A549 (cell line): ENCODE data around the gene CYP2U1.

Source experiments
- BCL3 ChIP-seq: fragments of >200 bp; sonication (Bioruptor Twin); formaldehyde crosslinking; IDR thresholded peaks from 3 replicates; pipeline ENCODE4 v1.6.1; 2016
- CTCF ChIP-seq: fragments of >200 bp; sonication (Bioruptor Twin); formaldehyde crosslinking; IDR thresholded peaks from 3 replicates; pipeline ENCODE4 v1.5.1; 2016
- EP300 ChIP-seq, 2 experiments: fragments of >200 bp; sonication (Bioruptor Twin); formaldehyde crosslinking; IDR thresholded peaks; 2 replicates in 1 of 2; 3 replicates in 1 of 2; pipeline ENCODE4 v1.6.1; 2016 to 2017
- JUN ChIP-seq, 2 experiments: fragments of >200 bp; sonication (Bioruptor Twin); formaldehyde crosslinking; IDR thresholded peaks; 2 replicates in 1 of 2; 3 replicates in 1 of 2; pipeline ENCODE4 v1.6.1; 2016 to 2017
- KDM1A ChIP-seq: fragments of 200-600 bp; sonication (generic); IDR thresholded peaks from 2 replicates; pipeline ENCODE4 v1.6.1; 2016; ENCODE audit warnings: low read depth, mild to moderate bottlenecking
- MAX ChIP-seq: IDR thresholded peaks from 2 replicates; pipeline ENCODE4 v1.6.1; 2012
- MYC ChIP-seq: IDR thresholded peaks from 2 replicates; pipeline ENCODE4 v1.6.1; 2012; ENCODE audit warnings: mild to moderate bottlenecking, inconsistent platforms, low read length, improper control_type of control experiment, borderline replicate concordance
- REST ChIP-seq: fragments of 200-600 bp; sonication (generic); IDR thresholded peaks from 2 replicates; pipeline ENCODE4 v1.6.1; 2016; ENCODE audit warnings: antibody characterized with exemption, mild to moderate bottlenecking, moderate library complexity

GRCh38 chr4:107891299-107891698 lies 40.0 kb upstream of the CYP2U1 start:
- no peak for TF ChIP-seq CTCF
- TF ChIP-seq EP300 (IDR thresholded peaks at IDR 0.05) = no peak
- no peak for TF ChIP-seq MAX
- no peak for TF ChIP-seq MYC
- TF ChIP-seq KDM1A = no peak
- no peak for TF ChIP-seq REST
- TF ChIP-seq JUN (IDR thresholded peaks at IDR 0.05) = no peak
- TF ChIP-seq BCL3 = no peak
